Measurements from ENCODE around the gene EHHADH.
"Not testable (repeated sequence)": the region's sequence is repeated elsewhere in the genome, so short reads cannot be mapped to it uniquely, and the experiment has no call there.

EHHADH gene

GRCh38 chr3:185253645-185254410, at the start of gene EHHADH:
Gene EHHADH (minus strand): TSS chr3:185254049. CDS start chr3:185254022, 27 bp downstream.
- DNase-seq (ENCODE audit: low read depth, low spot score), result peak; percentile 6

- not testable (repeated sequence) for DNase-seq (ENCODE audit: low read depth, low spot score)
Measured at GRCh38 chr3:185299918-185300426, 46.1 kb upstream of the EHHADH start.

- DNase-seq (ENCODE audit: low read depth, low spot score), result no peak
Measured at GRCh38 chr3:185297867-185298266, 44.0 kb upstream of the EHHADH start.

GRCh38 chr3:185292238-185292637, 38.4 kb upstream of the EHHADH start:
- DNase-seq (ENCODE audit: low read depth, low spot score), result no peak

- DNase-seq (ENCODE audit: low read depth, low spot score), result no peak
Measured at GRCh38 chr3:185290266-185290665, 36.4 kb upstream of the EHHADH start.

- DNase-seq (ENCODE audit: low read depth, low spot score), result no peak
Measured at GRCh38 chr3:185283374-185283935, 29.6 kb upstream of the EHHADH start.

GRCh38 chr3:185282696-185283373, 29.0 kb upstream of the EHHADH start:
- peak; percentile 71 for DNase-seq (ENCODE audit: low read depth, low spot score)

GRCh38 chr3:185280572-185281365, 26.9 kb upstream of the EHHADH start:
- DNase-seq (ENCODE audit: low read depth, low spot score), result peak; percentile 23

GRCh38 chr3:185279587-185280138, 25.8 kb upstream of the EHHADH start:
- DNase-seq (ENCODE audit: low read depth, low spot score), result no peak

- DNase-seq (ENCODE audit: low read depth, low spot score), result no peak
Measured at GRCh38 chr3:185276415-185276814, 22.6 kb upstream of the EHHADH start.

- DNase-seq (ENCODE audit: low read depth, low spot score), result no peak
Measured at GRCh38 chr3:185272033-185272432, 18.2 kb upstream of the EHHADH start.

GRCh38 chr3:185270956-185271332, 17.1 kb upstream of the EHHADH start:
- no peak for DNase-seq (ENCODE audit: low read depth, low spot score)

- no peak for DNase-seq (ENCODE audit: low read depth, low spot score)
Measured at GRCh38 chr3:185270262-185270955, 16.6 kb upstream of the EHHADH start.

GRCh38 chr3:185268194-185268962, 14.5 kb upstream of the EHHADH start:
- no peak for DNase-seq (ENCODE audit: low read depth, low spot score)

GRCh38 chr3:185267193-185267592, 13.3 kb upstream of the EHHADH start:
- DNase-seq (ENCODE audit: low read depth, low spot score), result no peak

GRCh38 chr3:185264849-185265553, 11.2 kb upstream of the EHHADH start:
- DNase-seq (ENCODE audit: low read depth, low spot score), result no peak

- DNase-seq (ENCODE audit: low read depth, low spot score), result no peak
Measured at GRCh38 chr3:185263423-185263822, 9.6 kb upstream of the EHHADH start.

GRCh38 chr3:185257334-185257733, 3.5 kb upstream of the EHHADH start:
- no peak for DNase-seq (ENCODE audit: low read depth, low spot score)

- DNase-seq (ENCODE audit: low read depth, low spot score), result no peak
Measured at GRCh38 chr3:185254799-185255198, 950 bp upstream of the EHHADH start.

Measured in smooth muscle cell of the brain vasculature (primary cell).